ENCODE measurements around the gene MXRA8. TPM values are rescaled to one million over a fixed set of nuclear protein-coding genes. Genes with fewer than 3 reads are reported as not detected.

Gene MXRA8
- total RNA-seq, 1 donor from 2014 or later, result 60.0 TPM

GRCh38 chr1:1309251-1310108 is 48.9 kb downstream of the MXRA8 start:
- Histone ChIP-seq H3K4me3 (ENCODE audit: low read length in 3 of 3) (peak overlapping the region; percentile 54 to 78 (median 77)), H3K27me3 (ENCODE audit: control insufficient read depth in 3 of 3, insufficient read depth in 3 of 3, low read length in 3 of 3) (no peaks in the 10 kb centered on the region), H3K27ac (ENCODE audit: low read depth, low read length) (peak overlapping the region; percentile 84), H3K4me1 (ENCODE audit: control insufficient read depth in 3 of 3, insufficient read depth in 3 of 3, low read length in 3 of 3) (peaks cover 46 to 53% (median 52%) of the 10 kb centered on the region in 3 donors), H3K36me3 (ENCODE audit: control insufficient read depth in 3 of 3, insufficient read depth in 3 of 3, low read length in 3 of 3) (peaks cover 31 to 37% (median 33%) of the 10 kb centered on the region in 3 donors), H3K9me3 (ENCODE audit: control insufficient read depth in 3 of 3, low read length in 3 of 3) (no peaks in the 10 kb centered on the region), H3K9ac (ENCODE audit: low read depth in 1 of 3, low read length in 3 of 3) (peak overlapping the region; percentile 61 to 86 (median 85))

GRCh38 chr1:1308756-1309250 is 49.6 kb downstream of the MXRA8 start:
- Histone ChIP-seq H3K9me3 (ENCODE audit: control insufficient read depth in 3 of 3, low read length in 3 of 3) (no peaks in the 10 kb centered on the region), H3K9ac (ENCODE audit: low read depth in 1 of 3, low read length in 3 of 3) (peak overlapping the region; percentile 61 to 86 (median 85)), H3K27me3 (ENCODE audit: control insufficient read depth in 3 of 3, insufficient read depth in 3 of 3, low read length in 3 of 3) (no peaks in the 10 kb centered on the region), H3K4me1 (ENCODE audit: control insufficient read depth in 3 of 3, insufficient read depth in 3 of 3, low read length in 3 of 3) (peaks cover 48 to 60% (median 57%) of the 10 kb centered on the region in 3 donors), H3K27ac (ENCODE audit: low read depth, low read length) (peak overlapping the region; percentile 84), H3K36me3 (ENCODE audit: control insufficient read depth in 3 of 3, insufficient read depth in 3 of 3, low read length in 3 of 3) (peaks cover 24 to 31% (median 26%) of the 10 kb centered on the region in 3 donors), H3K4me3 (ENCODE audit: low read length in 3 of 3) (peak overlapping the region; percentile 54 to 78 (median 77))

GRCh38 chr1:1307923-1308755 is 50.2 kb downstream of the MXRA8 start, which contains the start of the genes ACAP3 and PUSL1:
Gene ACAP3, minus strand, starts transcription at chr1:1307930. Its CDS starts 115 bp downstream, at chr1:1307815.
Gene PUSL1, plus strand, starts transcription at chr1:1308597. Its CDS starts 47 bp downstream, at chr1:1308644.
- H3K9me3 ChIP-seq (ENCODE audit: control insufficient read depth in 3 of 3, low read length in 3 of 3), result no peaks in the 10 kb centered on the region
- peak within 1 kb of the TSS; percentile 76 to 82 (median 81) for H3K4me3 ChIP-seq (ENCODE audit: low read length in 3 of 3)
- peak within 1 kb of the TSS; percentile 90 for H3K27ac ChIP-seq (ENCODE audit: low read depth, low read length)
- peak within 1 kb of the TSS; percentile 77 to 89 (median 85) for H3K9ac ChIP-seq (ENCODE audit: low read depth in 1 of 3, low read length in 3 of 3)
- peaks cover 42 to 54% (median 52%) of the 10 kb centered on the region in 3 donors for H3K4me1 ChIP-seq (ENCODE audit: control insufficient read depth in 3 of 3, insufficient read depth in 3 of 3, low read length in 3 of 3)
- H3K27me3 ChIP-seq (ENCODE audit: control insufficient read depth in 3 of 3, insufficient read depth in 3 of 3, low read length in 3 of 3), result no peaks in the 10 kb centered on the region
- peaks cover 17 to 24% (median 20%) of the 10 kb centered on the region in 3 donors for H3K36me3 ChIP-seq (ENCODE audit: control insufficient read depth in 3 of 3, insufficient read depth in 3 of 3, low read length in 3 of 3)

GRCh38 chr1:1307261-1307922 is 51.0 kb downstream of the MXRA8 start:
- H3K9ac ChIP-seq (ENCODE audit: low read depth in 1 of 3, low read length in 3 of 3), result peak overlapping the region; percentile 70 to 89 (median 72)
- peaks cover 10 to 20% (median 14%) of the 10 kb centered on the region in 3 donors for H3K36me3 ChIP-seq (ENCODE audit: control insufficient read depth in 3 of 3, insufficient read depth in 3 of 3, low read length in 3 of 3)
- peak overlapping the region; percentile 44 for H3K27ac ChIP-seq (ENCODE audit: low read depth, low read length)
- peak overlapping the region; percentile 76 to 82 (median 81) for H3K4me3 ChIP-seq (ENCODE audit: low read length in 3 of 3)
- H3K4me1 ChIP-seq (ENCODE audit: control insufficient read depth in 3 of 3, insufficient read depth in 3 of 3, low read length in 3 of 3), result peaks cover 38 to 49% (median 45%) of the 10 kb centered on the region in 3 donors
- H3K27me3 ChIP-seq (ENCODE audit: control insufficient read depth in 3 of 3, insufficient read depth in 3 of 3, low read length in 3 of 3), result no peaks in the 10 kb centered on the region
- no peaks in the 10 kb centered on the region for H3K9me3 ChIP-seq (ENCODE audit: control insufficient read depth in 3 of 3, low read length in 3 of 3)

GRCh38 chr1:1306661-1307260 is 51.6 kb downstream of the MXRA8 start:
- peaks cover 8 to 16% (median 13%) of the 10 kb centered on the region in 3 donors for H3K36me3 ChIP-seq (ENCODE audit: control insufficient read depth in 3 of 3, insufficient read depth in 3 of 3, low read length in 3 of 3)
- no peak overlapping the region for H3K27ac ChIP-seq (ENCODE audit: low read depth, low read length)
- peak overlapping the region; percentile 70 to 89 (median 72) for H3K9ac ChIP-seq (ENCODE audit: low read depth in 1 of 3, low read length in 3 of 3)
- H3K9me3 ChIP-seq (ENCODE audit: control insufficient read depth in 3 of 3, low read length in 3 of 3), result no peaks in the 10 kb centered on the region
- peaks cover 38 to 49% (median 45%) of the 10 kb centered on the region in 3 donors for H3K4me1 ChIP-seq (ENCODE audit: control insufficient read depth in 3 of 3, insufficient read depth in 3 of 3, low read length in 3 of 3)
- H3K4me3 ChIP-seq (ENCODE audit: low read length in 3 of 3), result peak overlapping the region; percentile 76 to 82 (median 81)
- no peaks in the 10 kb centered on the region for H3K27me3 ChIP-seq (ENCODE audit: control insufficient read depth in 3 of 3, insufficient read depth in 3 of 3, low read length in 3 of 3)

- peak overlapping the region; percentile 70 to 89 (median 72) for H3K9ac ChIP-seq (ENCODE audit: low read depth in 1 of 3, low read length in 3 of 3)
- peak overlapping the region; percentile 68 for H3K27ac ChIP-seq (ENCODE audit: low read depth, low read length)
- peak overlapping the region; percentile 76 to 82 (median 81) for H3K4me3 ChIP-seq (ENCODE audit: low read length in 3 of 3)
- peaks cover 2 to 10% (median 8%) of the 10 kb centered on the region in 3 donors for H3K36me3 ChIP-seq (ENCODE audit: control insufficient read depth in 3 of 3, insufficient read depth in 3 of 3, low read length in 3 of 3)
- peaks cover 38 to 49% (median 45%) of the 10 kb centered on the region in 3 donors for H3K4me1 ChIP-seq (ENCODE audit: control insufficient read depth in 3 of 3, insufficient read depth in 3 of 3, low read length in 3 of 3)
- no peaks in the 10 kb centered on the region for H3K27me3 ChIP-seq (ENCODE audit: control insufficient read depth in 3 of 3, insufficient read depth in 3 of 3, low read length in 3 of 3)
- H3K9me3 ChIP-seq (ENCODE audit: control insufficient read depth in 3 of 3, low read length in 3 of 3), result no peaks in the 10 kb centered on the region
Measured at GRCh38 chr1:1306070-1306660, 52.2 kb downstream of the MXRA8 start.

GRCh38 chr1:1305300-1306069 is 52.9 kb downstream of the MXRA8 start:
- H3K27me3 ChIP-seq (ENCODE audit: control insufficient read depth in 3 of 3, insufficient read depth in 3 of 3, low read length in 3 of 3), result no peaks in the 10 kb centered on the region
- peak overlapping the region; percentile 69 to 89 (median 72) for H3K9ac ChIP-seq (ENCODE audit: low read depth in 1 of 3, low read length in 3 of 3)
- peaks cover 0 to 6% (median 4%) of the 10 kb centered on the region in 3 donors for H3K36me3 ChIP-seq (ENCODE audit: control insufficient read depth in 3 of 3, insufficient read depth in 3 of 3, low read length in 3 of 3)
- H3K4me1 ChIP-seq (ENCODE audit: control insufficient read depth in 3 of 3, insufficient read depth in 3 of 3, low read length in 3 of 3), result peaks cover 38 to 49% (median 45%) of the 10 kb centered on the region in 3 donors
- peak overlapping the region; percentile 68 for H3K27ac ChIP-seq (ENCODE audit: low read depth, low read length)
- H3K9me3 ChIP-seq (ENCODE audit: control insufficient read depth in 3 of 3, low read length in 3 of 3), result no peaks in the 10 kb centered on the region
- H3K4me3 ChIP-seq (ENCODE audit: low read length in 3 of 3), result peak overlapping the region; percentile 76 to 82 (median 81)
